GM18499 (cell line): ENCODE data around the gene CDC42EP4.

Experiments
- ATAC-seq: cut with Tn5 transposase; IDR thresholded peaks from one replicate; pipeline ENCODE4 v1.9.1; 2021; ENCODE audit warnings: moderate number of reproducible peaks; ENCODE audit not compliant: insufficient read depth, unreplicated experiment

Gene CDC42EP4

DNA sequence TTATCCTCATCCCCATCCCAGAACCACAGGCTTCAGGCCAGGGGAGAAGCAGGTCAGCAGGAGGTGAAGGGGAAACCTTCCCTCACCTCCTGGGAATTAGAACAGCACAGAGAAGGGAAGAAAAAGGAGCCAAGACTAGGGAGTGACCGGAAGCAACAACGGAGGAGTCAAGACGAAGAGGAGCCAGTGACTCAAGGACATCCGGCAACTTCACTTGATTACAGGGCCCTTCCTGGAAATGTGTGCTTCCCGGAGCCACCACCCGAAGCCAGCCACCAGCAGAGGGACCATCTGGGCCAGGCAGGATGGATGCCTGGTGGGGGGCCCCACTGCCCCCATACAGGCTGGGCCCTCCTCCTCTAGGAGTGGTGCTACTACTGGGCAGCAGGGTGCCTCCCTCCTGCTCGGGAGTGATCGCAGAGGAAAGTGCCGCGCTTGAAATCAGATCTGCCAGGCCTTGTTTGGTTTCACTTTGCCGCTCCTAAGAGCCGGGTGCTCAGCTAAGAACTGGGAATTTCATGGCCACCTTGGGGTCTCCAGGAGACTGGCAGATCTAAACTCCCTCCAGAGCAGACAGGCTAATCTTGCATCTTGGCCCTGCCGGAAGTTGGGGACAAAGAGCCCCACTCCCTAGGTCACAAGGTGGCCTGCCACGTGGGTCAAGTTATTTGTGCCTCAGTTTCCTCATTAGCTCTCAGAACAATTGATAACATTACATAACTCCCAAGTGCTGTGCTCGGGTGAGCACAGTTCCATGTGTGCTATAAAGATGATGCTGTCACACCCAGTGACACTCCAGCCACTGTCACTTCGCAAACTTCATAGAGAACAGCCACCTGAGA is 6.6 kb downstream of the CDC42EP4 start:
- no peak for ATAC-seq

DNA sequence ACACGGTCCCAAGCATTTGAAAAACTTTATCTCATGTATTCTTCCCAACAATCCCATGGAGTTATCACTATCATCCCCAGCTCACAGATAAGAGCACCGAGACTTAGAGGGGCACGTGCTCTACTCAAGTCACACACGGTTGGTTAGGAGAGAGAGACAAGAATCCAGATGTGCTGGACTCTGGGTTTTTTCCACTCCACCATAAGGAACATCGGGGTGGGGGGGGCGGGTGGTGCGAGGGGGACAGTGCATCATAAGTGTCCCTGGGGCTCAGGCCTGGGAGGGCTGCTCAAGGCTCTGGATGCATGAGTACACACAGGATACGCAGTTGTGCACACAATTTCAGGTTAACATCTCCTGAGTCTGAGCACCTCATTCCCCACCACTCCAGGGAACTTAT is 7.4 kb downstream of the CDC42EP4 start:
- ATAC-seq = no peak

GRCh38 chr17:73302189-73302588 is 9.6 kb downstream of the CDC42EP4 start:
- ATAC-seq = no peak

GRCh38 chr17:73301369-73301768 is 10.4 kb downstream of the CDC42EP4 start:
- no peak for ATAC-seq

GRCh38 chr17:73300392-73300791 is 11.4 kb downstream of the CDC42EP4 start:
- ATAC-seq = no peak

GRCh38 chr17:73297934-73298861 is 13.6 kb downstream of the CDC42EP4 start:
- ATAC-seq = no peak

DNA sequence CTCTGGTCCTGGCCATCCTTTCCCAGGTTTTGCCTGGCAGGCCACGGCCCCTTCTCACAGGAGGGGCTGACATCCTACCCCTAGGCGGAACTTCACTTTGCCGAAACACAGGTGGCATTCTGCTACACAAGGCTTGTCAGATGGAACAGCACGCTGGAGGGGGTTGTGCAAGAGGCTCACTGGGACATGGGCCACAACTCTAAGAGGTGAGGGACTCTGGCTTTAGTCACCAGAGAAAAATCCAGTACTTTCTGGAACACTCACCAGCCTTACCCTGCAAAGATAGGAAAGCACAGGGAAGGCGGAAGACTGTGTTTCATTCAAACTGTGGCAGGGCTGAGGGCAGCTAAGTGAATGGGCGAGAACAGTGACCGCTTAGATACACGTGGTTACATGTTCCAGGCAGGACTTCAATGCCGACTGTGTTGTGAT is 18.3 kb downstream of the CDC42EP4 start:
- ATAC-seq = no peak

GRCh38 chr17:73293031-73293430 is 18.8 kb downstream of the CDC42EP4 start:
- ATAC-seq = no peak

- no peak for ATAC-seq
Measured at GRCh38 chr17:73292031-73292531, 19.7 kb downstream of the CDC42EP4 start.

DNA sequence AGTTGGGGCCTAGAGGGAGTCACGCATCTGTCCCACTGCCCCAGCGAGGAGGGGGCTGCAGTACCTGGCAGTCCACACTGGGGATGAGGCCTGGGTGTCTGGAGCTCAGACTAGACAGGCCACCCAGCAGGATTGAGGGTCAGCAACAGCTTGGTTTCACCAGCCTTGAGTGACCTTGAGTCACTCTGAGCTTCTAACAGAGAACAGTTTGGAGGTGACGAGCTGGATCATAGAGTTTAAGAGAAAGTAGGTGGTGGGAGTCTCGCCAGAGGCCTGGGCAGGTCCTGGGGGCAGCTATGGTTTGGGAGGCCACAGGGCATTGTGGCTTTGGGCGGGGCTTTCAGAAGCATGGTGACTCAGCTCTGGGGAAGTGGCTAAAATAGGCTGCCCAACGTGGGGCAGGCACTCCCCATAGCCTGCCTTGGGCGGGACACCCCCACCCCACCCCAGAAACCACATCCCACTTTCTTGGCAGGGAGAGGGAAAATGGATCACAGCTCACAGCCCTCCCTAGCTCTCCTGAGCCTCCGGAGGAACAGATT is 20.5 kb downstream of the CDC42EP4 start:
- peak; percentile 86 for ATAC-seq

- ATAC-seq = peak; percentile 13
Measured at GRCh38 chr17:73290399-73291259, 21.2 kb downstream of the CDC42EP4 start.

DNA sequence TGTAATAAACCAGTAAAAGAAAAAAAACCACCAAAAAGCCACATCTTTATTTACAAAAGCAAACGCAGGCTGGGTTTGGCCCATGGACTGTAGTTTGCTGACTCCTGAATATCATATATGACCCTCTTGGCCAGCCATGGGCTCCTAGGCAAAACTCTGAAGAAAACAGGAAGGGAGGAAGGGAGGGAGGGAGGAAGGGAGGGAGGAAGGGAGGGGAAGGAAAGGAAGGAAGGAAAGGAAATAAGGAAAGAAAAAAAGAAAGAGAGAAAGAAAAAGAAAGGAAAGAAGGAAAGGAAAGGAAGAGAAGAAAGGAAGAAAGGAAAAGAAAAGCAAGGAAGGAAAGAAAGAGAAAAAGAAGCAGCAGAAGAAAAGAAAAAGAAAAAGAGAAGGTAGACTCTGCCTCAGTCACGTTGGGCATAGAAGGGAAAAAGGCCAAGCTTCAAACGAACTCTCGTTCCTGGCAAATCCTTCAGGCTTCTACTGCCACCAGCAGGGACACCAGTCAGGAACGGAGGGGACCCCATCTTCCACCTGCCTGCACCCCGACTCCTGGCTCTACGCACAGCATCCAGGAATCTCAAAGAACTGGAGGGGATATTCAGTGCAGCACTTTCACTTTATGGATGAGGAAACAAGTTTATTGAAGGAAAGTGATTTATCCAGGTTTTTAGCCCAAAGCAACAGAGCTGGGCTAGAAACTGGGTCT is 22.1 kb downstream of the CDC42EP4 start:
- ATAC-seq = no peak

DNA sequence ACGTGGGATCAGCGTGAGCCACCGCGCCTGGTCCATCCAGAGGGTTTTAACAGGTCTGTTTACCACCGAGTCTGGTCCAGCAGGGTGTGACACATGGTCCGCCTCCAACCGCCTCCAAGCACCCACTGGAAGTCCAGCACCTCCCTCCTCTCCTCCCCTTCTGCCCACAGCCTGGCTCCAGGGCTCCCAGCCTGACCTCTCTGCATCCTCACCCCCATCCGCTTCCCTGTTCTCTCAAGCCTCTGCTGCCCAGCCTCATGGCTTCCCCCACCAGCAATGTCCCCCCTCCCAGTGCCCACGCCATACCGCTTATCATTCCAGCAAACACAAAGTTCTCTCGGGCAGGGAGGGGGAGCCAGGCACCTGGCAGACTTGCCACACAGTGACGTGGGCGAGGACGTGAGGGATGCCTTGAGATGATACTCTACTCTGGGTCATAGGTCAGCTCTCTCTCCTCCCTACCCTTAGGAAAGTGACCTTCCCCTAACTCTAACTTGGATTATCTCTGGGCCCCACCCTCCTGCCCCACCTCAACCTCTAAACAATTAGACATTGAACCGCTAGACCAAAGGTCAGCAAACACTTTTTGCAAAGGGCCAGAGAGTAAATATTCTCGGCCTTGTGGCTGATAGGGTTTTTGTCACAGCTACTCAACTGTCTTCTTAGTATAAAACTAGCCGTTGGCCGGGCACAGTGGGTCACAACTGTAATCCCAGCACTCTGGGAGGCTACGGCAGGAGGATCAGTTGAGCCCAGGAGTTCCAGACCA is 23.1 kb downstream of the CDC42EP4 start:
- no peak for ATAC-seq

GRCh38 chr17:73286863-73287296 is 24.9 kb downstream of the CDC42EP4 start:
- no peak for ATAC-seq

- no peak for ATAC-seq
Measured at GRCh38 chr17:73285916-73286862, 25.6 kb downstream of the CDC42EP4 start.

GRCh38 chr17:73285603-73285908 is 26.2 kb downstream of the CDC42EP4 start:
- no peak for ATAC-seq

DNA sequence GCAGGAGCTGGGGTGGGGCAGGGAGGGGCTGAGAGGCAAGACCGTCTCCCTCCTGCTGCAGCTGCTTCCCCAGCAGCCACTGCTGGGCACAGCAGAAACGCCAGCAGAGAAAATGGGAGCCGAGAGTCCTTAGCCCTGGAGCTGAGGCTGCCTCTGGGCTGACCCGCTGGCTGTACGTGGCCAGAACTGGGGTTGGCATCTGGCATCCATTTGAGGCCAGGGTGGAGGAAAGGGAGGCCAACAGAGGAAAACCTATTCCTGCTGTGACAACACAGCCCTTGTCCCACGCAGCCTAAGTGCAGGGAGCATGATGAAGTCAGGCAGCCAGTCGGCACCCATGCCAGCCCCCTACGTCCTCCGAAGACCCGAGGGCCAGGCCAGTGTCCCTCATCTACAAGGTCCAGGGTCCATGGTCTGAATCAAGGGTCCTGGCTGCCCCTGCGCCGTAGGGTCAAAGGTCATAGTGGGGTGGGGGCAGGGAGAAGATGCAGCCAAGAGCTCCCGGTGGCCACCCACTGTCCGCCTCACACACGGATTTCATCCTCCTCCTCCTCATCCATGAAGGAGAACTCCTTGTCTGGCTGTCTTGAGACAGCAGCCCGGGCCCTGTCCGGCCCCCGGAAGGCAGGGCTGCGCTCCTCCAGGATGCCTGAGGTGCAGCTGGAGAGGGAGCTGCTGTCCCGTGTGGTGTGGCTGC is 26.7 kb downstream of the CDC42EP4 start:
- no peak for ATAC-seq
